Mesothelial cell of epicardium (in vitro differentiated cells): Measurements from ENCODE around the gene PDE4D. TPM values are rescaled to one million over a fixed set of nuclear protein-coding genes. Genes with fewer than 3 reads are reported as not detected.

Source experiments
- DNase-seq, 2 experiments: peaks; one replicate each; pipeline ENCODE4 v3.0.0; 2021; ENCODE audit warnings: low spot score in 2 of 2; ENCODE audit not compliant: unreplicated experiment in 2 of 2
- H3K27ac Mint-ChIP-seq: 2 replicates; pipeline ENCODE4 v1.8.0; 2021; ENCODE audit warnings: mixed read lengths
- H3K27me3 Mint-ChIP-seq: 2 replicates; pipeline ENCODE4 v1.8.0; 2021; ENCODE audit warnings: low read depth, mixed read lengths
- H3K36me3 Mint-ChIP-seq: 2 replicates; pipeline ENCODE4 v1.8.0; 2021; ENCODE audit warnings: mixed read lengths
- H3K4me1 Mint-ChIP-seq: 2 replicates; pipeline ENCODE4 v1.8.0; 2021; ENCODE audit warnings: mixed read lengths
- H3K4me3 Mint-ChIP-seq: 2 replicates; pipeline ENCODE4 v1.8.0; 2021; ENCODE audit warnings: mild to moderate bottlenecking, moderate library complexity, mixed read lengths
- H3K9me3 Mint-ChIP-seq: 2 replicates; pipeline ENCODE4 v1.8.0; 2021; ENCODE audit warnings: mixed read lengths
- CTCF ChIP-seq: fragments of 200-600 bp; sonication (generic); IDR thresholded peaks from one replicate; pipeline ENCODE4 v1.5.0; 2021; ENCODE audit warnings: antibody characterized with exemption; ENCODE audit not compliant: unreplicated experiment
- total RNA-seq: library from RNA; stranded (reverse); gene quantifications from 3 replicates; pipeline ENCODE4 v1.2.1, GENCODE V29; 2021

The PDE4D gene
- total RNA-seq, 1 donor from 2014 or later = 105 TPM

DNA sequence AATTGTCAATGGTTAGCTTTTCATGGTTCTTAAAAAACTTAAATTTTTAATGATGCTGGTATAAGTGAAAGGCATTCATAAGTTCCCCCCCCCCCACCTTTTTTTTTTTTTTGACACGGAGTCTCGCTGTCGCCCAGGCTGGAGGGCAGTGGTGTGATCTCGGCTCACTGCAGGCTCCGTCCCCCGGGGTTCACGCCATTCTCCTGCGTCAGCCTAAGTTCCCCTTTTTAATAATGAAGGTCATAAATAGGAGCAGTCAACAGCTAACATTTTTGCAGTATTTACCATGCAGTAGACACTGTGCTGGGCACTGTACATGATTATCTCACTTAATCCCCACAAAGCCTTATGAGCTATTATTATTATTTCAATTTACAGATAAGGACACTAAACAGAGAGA, 556.3 kb downstream of the PDE4D start:
- DNase-seq = no peak
- Mint-ChIP-seq H3K27ac (no peak overlapping the region), H3K27me3 (no peaks in the 10 kb centered on the region), H3K9me3 (peaks cover 3% of the 10 kb centered on the region), H3K4me3 (no peak overlapping the region), H3K36me3 (peaks cover 2% of the 10 kb centered on the region), H3K4me1 (peaks cover 75% of the 10 kb centered on the region)
- TF ChIP-seq CTCF = no peak

- H3K4me1 Mint-ChIP-seq = peaks cover 77% of the 10 kb centered on the region
- H3K27me3 Mint-ChIP-seq = no peaks in the 10 kb centered on the region
- H3K4me3 Mint-ChIP-seq = no peak overlapping the region
- H3K36me3 Mint-ChIP-seq = peaks cover under 1% of the 10 kb centered on the region
- TF ChIP-seq CTCF = no peak
- peak overlapping the region; percentile 43 for H3K27ac Mint-ChIP-seq
- peaks cover under 1% of the 10 kb centered on the region for H3K9me3 Mint-ChIP-seq
- no peak for DNase-seq
Measured at GRCh38 chr5:59335544-59335943, 558.0 kb downstream of the PDE4D start.

GRCh38 chr5:59333416-59333815, 560.1 kb downstream of the PDE4D start:
- Mint-ChIP-seq H3K36me3 (no peaks in the 10 kb centered on the region), H3K4me3 (no peak overlapping the region), H3K9me3 (no peaks in the 10 kb centered on the region), H3K27ac (peak overlapping the region; percentile 57), H3K27me3 (no peaks in the 10 kb centered on the region), H3K4me1 (peaks cover 81% of the 10 kb centered on the region)
- no peak for DNase-seq
- TF ChIP-seq CTCF = no peak

- peaks cover 81% of the 10 kb centered on the region for H3K4me1 Mint-ChIP-seq
- TF ChIP-seq CTCF = no peak
Measured at GRCh38 chr5:59332236-59332973, 561.1 kb downstream of the PDE4D start.

DNA sequence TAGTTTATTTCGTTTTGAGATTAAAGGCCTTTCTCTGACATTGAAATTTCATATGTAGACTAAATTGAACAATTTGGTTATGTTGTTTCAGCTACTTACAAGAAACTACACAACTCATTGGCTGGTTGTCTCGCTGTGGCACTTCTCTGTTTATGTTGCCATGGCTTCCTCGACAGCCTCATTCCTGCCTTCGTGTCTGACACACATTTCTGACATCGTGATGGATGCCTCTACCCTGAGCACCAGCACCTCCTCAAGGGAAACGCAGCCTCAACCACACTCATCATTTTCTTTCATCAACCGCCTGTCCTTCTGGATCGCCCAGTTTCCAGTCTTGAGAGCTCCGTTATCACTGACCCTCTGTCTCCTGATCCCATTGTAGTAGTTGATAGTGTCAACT, 562.8 kb downstream of the PDE4D start:
- Mint-ChIP-seq H3K9me3 (no peaks in the 10 kb centered on the region), H3K27me3 (no peaks in the 10 kb centered on the region), H3K27ac (peak overlapping the region; percentile 80), H3K4me3 (no peak overlapping the region), H3K4me1 (peaks cover 79% of the 10 kb centered on the region), H3K36me3 (no peaks in the 10 kb centered on the region)
- DNase-seq = no peak
- TF ChIP-seq CTCF = no peak

More at GRCh38 chr5:59332236-59332973, 561.1 kb downstream of the PDE4D start:
- peak overlapping the region; percentile 57 for H3K27ac Mint-ChIP-seq
- no peak overlapping the region for H3K4me3 Mint-ChIP-seq
- H3K27me3 Mint-ChIP-seq = no peaks in the 10 kb centered on the region
- no peaks in the 10 kb centered on the region for H3K36me3 Mint-ChIP-seq
- no peak for DNase-seq
- H3K9me3 Mint-ChIP-seq = no peaks in the 10 kb centered on the region
